KMS-11 (cell line): ENCODE measurements around the gene CST6.
"Not testable (repeated sequence)": the region's sequence is repeated elsewhere in the genome, so short reads cannot be mapped to it uniquely, and the experiment has no call there.

ENCODE experiments used
- H2AFZ ChIP-seq: fragments of 200-600 bp; sonication (generic); 2 replicates; pipeline ENCODE4 v1.6.1; 2016; ENCODE audit warnings: antibody characterized with exemption, mixed run types, low read depth
- H3K27ac ChIP-seq: fragments of 200-600 bp; sonication (generic); 2 replicates; pipeline ENCODE4 v1.6.1; 2016; ENCODE audit warnings: mild to moderate bottlenecking, mixed run types
- H3K27me3 ChIP-seq: fragments of 200-600 bp; sonication (generic); 2 replicates; pipeline ENCODE4 v1.6.1; 2017; ENCODE audit warnings: mild to moderate bottlenecking, low read depth, mixed run types, moderate library complexity; ENCODE audit not compliant: insufficient read depth
- H3K36me3 ChIP-seq: fragments of 200-600 bp; sonication (generic); 2 replicates; pipeline ENCODE4 v1.6.1; 2017; ENCODE audit warnings: mild to moderate bottlenecking, mixed run types; ENCODE audit not compliant: insufficient read depth
- H3K4me1 ChIP-seq: fragments of 200-600 bp; sonication (generic); 2 replicates; pipeline ENCODE4 v1.6.1; 2016; ENCODE audit warnings: mild to moderate bottlenecking, low read depth, mixed run types; ENCODE audit not compliant: poor library complexity, severe bottlenecking
- H3K4me2 ChIP-seq: fragments of 200-600 bp; sonication (generic); 2 replicates; pipeline ENCODE4 v1.7.0; 2016; ENCODE audit warnings: mild to moderate bottlenecking, mixed run types
- H3K4me3 ChIP-seq: fragments of 200-600 bp; sonication (generic); IDR thresholded peaks from 2 replicates; pipeline ENCODE4 v1.6.1; 2017; ENCODE audit warnings: low read depth, low read length, mixed read lengths; ENCODE audit not compliant: insufficient read depth
- H3K79me2 ChIP-seq: fragments of 200-600 bp; sonication (generic); 2 replicates; pipeline ENCODE4 v1.6.1; 2016; ENCODE audit warnings: low read depth, mixed run types; ENCODE audit not compliant: insufficient read depth
- H3K9ac ChIP-seq: fragments of 200-600 bp; sonication (generic); 2 replicates; pipeline ENCODE4 v1.6.1; 2016; ENCODE audit warnings: mild to moderate bottlenecking, mixed run types
- H4K20me1 ChIP-seq: fragments of 200-600 bp; sonication (generic); 2 replicates; pipeline ENCODE4 v1.6.1; 2016; ENCODE audit warnings: mild to moderate bottlenecking, mixed run types; ENCODE audit not compliant: insufficient read depth
- TF ChIP-seq, protein P1 (sequence below): fragments of 200-600 bp; sonication (generic); conservative IDR thresholded peaks from 2 replicates; pipeline ENCODE4 v1.6.1; 2017; ENCODE audit warnings: low read depth, mild to moderate bottlenecking, antibody characterized with exemption, low read length, moderate library complexity, mixed read lengths

Gene CST6

DNA sequence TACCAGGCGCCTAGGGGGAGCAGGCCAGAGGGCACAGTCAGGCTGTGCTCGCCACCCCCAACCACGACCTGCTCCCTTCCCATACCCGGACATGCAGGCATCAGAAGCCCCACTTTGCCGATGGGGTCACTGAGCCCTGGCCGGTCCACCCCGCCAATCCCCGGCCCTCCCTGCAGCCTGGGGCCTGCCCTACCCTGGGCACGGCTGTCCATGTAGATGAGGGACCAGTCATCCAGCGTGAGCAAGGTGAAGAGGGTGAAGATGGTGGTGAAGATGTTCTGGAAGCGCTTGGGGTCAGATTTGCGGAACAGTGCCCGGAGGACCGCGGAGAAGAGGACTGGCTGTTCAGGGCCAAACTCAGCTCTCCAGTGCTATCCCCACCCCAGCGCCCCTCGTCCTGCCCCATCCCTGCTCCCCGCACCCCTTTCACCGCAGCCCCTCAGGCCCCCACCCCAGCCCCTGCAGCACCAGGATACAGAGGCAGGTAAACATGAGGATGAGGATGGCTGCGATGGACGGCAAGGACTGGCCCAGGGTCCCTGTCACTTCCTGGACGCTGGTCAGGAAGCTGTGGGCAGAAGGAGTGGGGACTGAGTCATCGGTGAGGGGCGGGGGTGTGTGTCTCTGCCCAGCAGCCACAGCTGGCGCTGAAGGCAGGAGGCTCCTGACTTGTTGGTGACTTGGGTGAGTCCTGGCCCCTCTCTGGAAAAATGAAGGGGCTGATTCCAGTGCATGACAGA lies 9.0 kb downstream of the CST6 start:
- H2AFZ ChIP-seq = no peak overlapping the region
- no peaks in the 10 kb centered on the region for H4K20me1 ChIP-seq
- no peaks in the 10 kb centered on the region for H3K36me3 ChIP-seq
- no peak overlapping the region for H3K27ac ChIP-seq
- TF ChIP-seq, protein P1, sequence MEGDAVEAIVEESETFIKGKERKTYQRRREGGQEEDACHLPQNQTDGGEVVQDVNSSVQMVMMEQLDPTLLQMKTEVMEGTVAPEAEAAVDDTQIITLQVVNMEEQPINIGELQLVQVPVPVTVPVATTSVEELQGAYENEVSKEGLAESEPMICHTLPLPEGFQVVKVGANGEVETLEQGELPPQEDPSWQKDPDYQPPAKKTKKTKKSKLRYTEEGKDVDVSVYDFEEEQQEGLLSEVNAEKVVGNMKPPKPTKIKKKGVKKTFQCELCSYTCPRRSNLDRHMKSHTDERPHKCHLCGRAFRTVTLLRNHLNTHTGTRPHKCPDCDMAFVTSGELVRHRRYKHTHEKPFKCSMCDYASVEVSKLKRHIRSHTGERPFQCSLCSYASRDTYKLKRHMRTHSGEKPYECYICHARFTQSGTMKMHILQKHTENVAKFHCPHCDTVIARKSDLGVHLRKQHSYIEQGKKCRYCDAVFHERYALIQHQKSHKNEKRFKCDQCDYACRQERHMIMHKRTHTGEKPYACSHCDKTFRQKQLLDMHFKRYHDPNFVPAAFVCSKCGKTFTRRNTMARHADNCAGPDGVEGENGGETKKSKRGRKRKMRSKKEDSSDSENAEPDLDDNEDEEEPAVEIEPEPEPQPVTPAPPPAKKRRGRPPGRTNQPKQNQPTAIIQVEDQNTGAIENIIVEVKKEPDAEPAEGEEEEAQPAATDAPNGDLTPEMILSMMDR = no peak
- H3K9ac ChIP-seq = no peak overlapping the region
- no peaks in the 10 kb centered on the region; the same call in 1 of the 2 replicates for H3K27me3 ChIP-seq
- no peak overlapping the region for H3K4me2 ChIP-seq
- H3K4me3 ChIP-seq = no peak overlapping the region
- H3K79me2 ChIP-seq = no peaks in the 10 kb centered on the region
- peaks cover 20% of the 10 kb centered on the region for H3K4me1 ChIP-seq

DNA sequence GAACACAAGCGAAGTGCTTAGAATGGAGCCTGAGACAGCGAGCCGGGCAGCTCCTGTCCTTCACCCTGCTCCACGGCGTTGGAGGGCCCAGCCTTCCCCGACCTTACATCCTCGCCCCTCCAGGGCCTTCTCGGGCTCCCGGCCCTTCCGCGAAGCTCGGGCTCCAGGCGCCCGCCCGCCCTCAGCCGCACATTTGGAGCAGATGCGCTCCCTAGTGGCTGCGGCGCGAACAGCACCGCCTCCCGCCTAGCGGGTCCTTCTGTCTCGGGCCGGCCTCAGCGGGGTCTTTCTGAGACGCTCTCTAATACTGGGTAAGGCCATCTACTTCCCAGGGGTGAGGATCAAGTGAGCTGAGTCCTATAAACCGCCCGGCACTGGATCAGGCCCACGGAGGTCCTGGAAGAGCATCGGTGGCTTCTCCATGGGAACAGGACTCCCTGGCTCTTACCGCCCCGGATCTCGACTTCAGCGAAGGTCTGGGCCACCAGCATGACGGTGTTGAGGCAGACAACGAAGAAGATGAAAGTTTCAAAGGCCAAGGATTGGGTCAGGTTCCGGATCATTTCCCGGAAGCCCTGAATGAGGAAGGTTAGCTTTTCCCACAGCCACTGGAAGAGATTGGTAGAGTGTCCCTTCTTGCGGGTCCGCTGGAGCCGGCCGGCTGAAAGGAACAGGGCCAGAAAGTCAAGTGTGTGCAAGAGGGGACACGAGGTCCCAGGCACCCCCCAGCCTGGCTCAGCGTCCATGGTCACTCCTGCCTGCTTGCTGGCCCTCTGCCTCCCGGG lies 10.8 kb downstream of the CST6 start:
- TF ChIP-seq, protein P1 = peak; percentile 94
- H3K4me1 ChIP-seq = peaks cover 35% of the 10 kb centered on the region
- H2AFZ ChIP-seq = peak overlapping the region; percentile 62
- H3K4me3 ChIP-seq = no peak overlapping the region
- H3K27ac ChIP-seq = no peak overlapping the region
- peak overlapping the region; percentile 37 for H3K4me2 ChIP-seq
- no peaks in the 10 kb centered on the region; the same call in 1 of the 2 replicates for H3K27me3 ChIP-seq
- H3K79me2 ChIP-seq = no peaks in the 10 kb centered on the region
- H3K36me3 ChIP-seq = no peaks in the 10 kb centered on the region
- no peak overlapping the region for H3K9ac ChIP-seq
- no peaks in the 10 kb centered on the region for H4K20me1 ChIP-seq

DNA sequence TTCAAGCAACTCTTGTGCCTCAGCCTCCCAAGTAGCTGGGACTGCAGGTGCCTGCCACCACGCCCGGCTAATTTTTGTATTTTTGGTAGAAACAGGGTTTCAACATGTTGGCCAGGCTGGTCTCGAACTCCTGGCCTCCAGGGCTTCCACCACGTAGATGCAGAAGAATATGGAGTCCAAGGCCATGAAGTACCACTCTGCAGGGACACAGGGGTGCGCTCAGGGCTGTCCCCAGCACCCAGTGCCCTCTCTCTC lies 11.3 kb downstream of the CST6 start:
- not testable (repeated sequence) for H3K27me3 ChIP-seq, H3K36me3 ChIP-seq, H3K4me3 ChIP-seq, H3K27ac ChIP-seq, H4K20me1 ChIP-seq, H3K4me2 ChIP-seq, H3K79me2 ChIP-seq, H3K9ac ChIP-seq
- 0 out of 2 replicates have a peak overlapping the region, but pooled peaks have one; percentile 62 for H2AFZ ChIP-seq
- H3K4me1 ChIP-seq = peaks cover 40% of the 10 kb centered on the region

DNA sequence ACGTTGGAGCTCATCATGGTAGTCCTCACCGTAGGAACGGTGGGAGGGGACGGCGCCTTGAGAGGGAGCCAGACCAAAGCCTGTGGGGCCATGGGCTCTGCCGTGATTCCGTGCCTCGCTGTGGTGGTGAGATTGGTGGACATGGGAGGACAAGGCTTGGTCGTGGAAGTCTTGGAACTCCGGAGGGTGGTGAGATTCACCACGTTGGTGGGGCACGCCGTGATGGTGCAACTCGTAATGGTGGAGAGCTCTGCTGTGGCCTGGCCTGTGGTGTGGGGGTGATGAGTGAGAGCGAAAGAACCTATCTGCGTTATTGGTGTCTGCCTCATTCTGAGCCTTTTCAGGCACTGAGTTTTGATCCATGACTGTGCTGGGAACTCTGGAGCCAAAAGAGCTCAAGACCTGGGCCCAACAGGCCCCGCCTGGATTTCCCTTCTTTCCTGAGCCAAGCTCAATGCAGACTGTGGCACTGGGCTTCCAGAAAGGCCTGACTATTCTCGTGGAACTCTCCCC lies 14.3 kb downstream of the CST6 start, which contains the start of gene CATSPER1:
CATSPER1 (minus strand) TSS at position 463 of the 513 bp plus-strand sequence; CDS start at position 363, 100 bp downstream.
- no peaks in the 10 kb centered on the region; the same call in 1 of the 2 replicates for H3K27me3 ChIP-seq
- peak within 1 kb of the TSS; percentile 49; the same call in 1 of the 2 replicates for H3K9ac ChIP-seq
- peaks cover 38% of the 10 kb centered on the region for H3K4me1 ChIP-seq
- H2AFZ ChIP-seq = peak within 1 kb of the TSS; percentile 31; the same call in 1 of the 2 replicates
- peak within 1 kb of the TSS; percentile 73 for H3K27ac ChIP-seq
- peak within 1 kb of the TSS; percentile 46 for H3K4me2 ChIP-seq
- H3K4me3 ChIP-seq = no peak within 1 kb of the TSS
- TF ChIP-seq, protein P1 = no peak
- no peaks in the 10 kb centered on the region for H3K79me2 ChIP-seq
- no peaks in the 10 kb centered on the region for H3K36me3 ChIP-seq
- no peaks in the 10 kb centered on the region for H4K20me1 ChIP-seq
